ENCODE data around the gene TNRC6A. TPM values are rescaled to one million over a fixed set of nuclear protein-coding genes. Genes with fewer than 3 reads are reported as not detected.

TNRC6A gene
- total RNA-seq, 1 donor from 2014 or later, result 55.7 TPM

GRCh38 chr16:24728891-24729242 lies 584 bp upstream of the TNRC6A start:
- Mint-ChIP-seq H3K27ac (peak overlapping the region; percentile 93), H3K27me3 (ENCODE audit: insufficient read depth, low read depth) (no peaks in the 10 kb centered on the region), H3K36me3 (peaks cover 15% of the 10 kb centered on the region), H3K4me1 (peaks cover 26% of the 10 kb centered on the region), H3K9me3 (no peaks in the 10 kb centered on the region), H3K4me3 (peak overlapping the region; percentile 94)
- H3K9me3 ChIP-seq (ENCODE audit: low read depth), result no peaks in the 10 kb centered on the region
- no peak for DNase-seq (ENCODE audit: low spot score)
- peaks cover 4% of the 10 kb centered on the region for H3F3A ChIP-seq (ENCODE audit: low read depth)
- H3K9ac ChIP-seq, result peak overlapping the region; percentile 22
- peaks cover 39% of the 10 kb centered on the region for H4K20me1 ChIP-seq (ENCODE audit: low read depth)
- no peak overlapping the region for H3K27ac ChIP-seq
- H3K4me2 ChIP-seq, result peak overlapping the region; percentile 90
- peak overlapping the region; percentile 91 for H2AFZ ChIP-seq (replicated peaks)
- H3K4me3 ChIP-seq, result peak overlapping the region; percentile 94
- no peaks in the 10 kb centered on the region for H3K36me3 ChIP-seq
- peaks cover 13% of the 10 kb centered on the region for H3K4me1 ChIP-seq
- no peak for TF ChIP-seq CTCF (IDR thresholded peaks at IDR 0.05)
- TF ChIP-seq EZH2 (IDR thresholded peaks at IDR 0.05), result no peak
- H3K27me3 ChIP-seq, result no peaks in the 10 kb centered on the region
- H3K79me2 ChIP-seq (ENCODE audit: low read depth), result peaks cover 40% of the 10 kb centered on the region

GRCh38 chr16:24729951-24730815 lies 732 bp downstream of the TNRC6A start:
- Histone ChIP-seq H3K4me3 (peak overlapping the region; percentile 94), H3K4me2 (peak overlapping the region; percentile 96), H3K9me3 (ENCODE audit: low read depth) (no peaks in the 10 kb centered on the region), H3K36me3 (no peaks in the 10 kb centered on the region), H3K79me2 (ENCODE audit: low read depth) (peaks cover 54% of the 10 kb centered on the region), H2AFZ (replicated peaks) (peak overlapping the region; percentile 91), H3K4me1 (peaks cover 13% of the 10 kb centered on the region), H3K27ac (peak overlapping the region; percentile 98), H3K27me3 (no peaks in the 10 kb centered on the region), H3F3A (ENCODE audit: low read depth) (peaks cover 4% of the 10 kb centered on the region), H3K9ac (peak overlapping the region; percentile 89), H4K20me1 (ENCODE audit: low read depth) (peaks cover 52% of the 10 kb centered on the region)
- Mint-ChIP-seq H3K36me3 (peaks cover 15% of the 10 kb centered on the region), H3K4me1 (peaks cover 26% of the 10 kb centered on the region), H3K4me3 (peak overlapping the region; percentile 98), H3K9me3 (no peaks in the 10 kb centered on the region), H3K27me3 (ENCODE audit: insufficient read depth, low read depth) (no peaks in the 10 kb centered on the region), H3K27ac (peak overlapping the region; percentile 99)
- TF ChIP-seq CTCF (IDR thresholded peaks at IDR 0.05) (no peak), EZH2phosphoT487 (IDR thresholded peaks at IDR 0.05) (no peak), EZH2 (IDR thresholded peaks at IDR 0.05) (no peak)
- DNase-seq (ENCODE audit: low spot score), result peak; percentile 31

- peaks cover 4% of the 10 kb centered on the region for H3F3A ChIP-seq (ENCODE audit: low read depth)
- Mint-ChIP-seq H3K4me3 (peak overlapping the region; percentile 98), H3K9me3 (no peaks in the 10 kb centered on the region), H3K27me3 (ENCODE audit: insufficient read depth, low read depth) (no peaks in the 10 kb centered on the region), H3K36me3 (peaks cover 15% of the 10 kb centered on the region), H3K27ac (no peak overlapping the region), H3K4me1 (peaks cover 26% of the 10 kb centered on the region)
- H3K27me3 ChIP-seq, result no peaks in the 10 kb centered on the region
- no peak for DNase-seq (ENCODE audit: low spot score)
- peak overlapping the region; percentile 96 for H3K4me2 ChIP-seq
- H3K36me3 ChIP-seq, result no peaks in the 10 kb centered on the region
- no peak overlapping the region for H3K9ac ChIP-seq
- H3K4me1 ChIP-seq, result peaks cover 13% of the 10 kb centered on the region
- TF ChIP-seq EZH2 (IDR thresholded peaks at IDR 0.05) (no peak), CTCF (IDR thresholded peaks at IDR 0.05) (no peak), EZH2phosphoT487 (IDR thresholded peaks at IDR 0.05) (no peak)
- peak overlapping the region; percentile 94 for H3K4me3 ChIP-seq
- no peaks in the 10 kb centered on the region for H3K9me3 ChIP-seq (ENCODE audit: low read depth)
- H3K79me2 ChIP-seq (ENCODE audit: low read depth), result peaks cover 61% of the 10 kb centered on the region
- H3K27ac ChIP-seq, result no peak overlapping the region
- H4K20me1 ChIP-seq (ENCODE audit: low read depth), result peaks cover 59% of the 10 kb centered on the region
- H2AFZ ChIP-seq (replicated peaks), result no peak overlapping the region
These were observed 1.5 kb downstream of the TNRC6A start for GRCh38 chr16:24730914-24731313.
